Upper lobe of right lung (tissue), 1 donor: ENCODE data around the gene MMP20. TPM values are rescaled to one million over a fixed set of nuclear protein-coding genes. Genes with fewer than 3 reads are reported as not detected.

Experiments
- ATAC-seq: fragments of 200-7000 bp; cut with Tn5 transposase; one replicate; pipeline ENCODE4 v1.9.1; 2020; ENCODE audit warnings: mild to moderate bottlenecking, moderate library complexity
- DNase-seq: peaks from one replicate; pipeline ENCODE4 v3.0.0-alpha.2; 2020
- H3K27ac ChIP-seq: fragments of 200-600 bp; one replicate; pipeline ENCODE4 v1.8.0; 2022
- H3K27me3 ChIP-seq: fragments of 200-600 bp; one replicate; pipeline ENCODE4 v1.8.0; 2022; ENCODE audit warnings: mild to moderate bottlenecking
- H3K36me3 ChIP-seq: fragments of 200-600 bp; one replicate; pipeline ENCODE4 v1.8.0; 2022
- H3K4me1 ChIP-seq: fragments of 200-600 bp; one replicate; pipeline ENCODE4 v1.8.0; 2022
- H3K4me3 ChIP-seq: fragments of 200-600 bp; one replicate; pipeline ENCODE4 v1.8.0; 2022; ENCODE audit warnings: mild to moderate bottlenecking
- H3K9me3 ChIP-seq: fragments of 200-600 bp; one replicate; pipeline ENCODE4 v1.8.0; 2022
- CTCF ChIP-seq: fragments of 200-600 bp; IDR thresholded peaks from one replicate; pipeline ENCODE4 v1.8.0; 2022; ENCODE audit warnings: antibody characterized with exemption
- intact Hi-C: fragments of 100-400 bp; cut with DNase I; formaldehyde crosslinking; loops from one replicate; pipeline ENCODE4 v1.11.0; 2022
- total RNA-seq: library from RNA; stranded (reverse); fragmentation: NEBNext Ultra II Directional; extraction: Animal tissue kit (Norgen Biotek cat#: 25700); gene quantifications from one replicate; pipeline ENCODE4 v1.2.1, GENCODE V29; 2021
- donor health status: DM: no; HTN: yes; CAD: no; lungs with severe emphysema.

MMP20 gene
- total RNA-seq, 1 donor from 2014 or later: not detected

GRCh38 chr11:102661040-102661439, 35.9 kb upstream of the MMP20 start:
- Histone ChIP-seq H3K9me3 (no peaks in the 10 kb centered on the region), H3K4me1 (no peaks in the 10 kb centered on the region), H3K27ac (no peak overlapping the region), H3K36me3 (no peaks in the 10 kb centered on the region), H3K27me3 (no peaks in the 10 kb centered on the region), H3K4me3 (no peak overlapping the region)
- intact Hi-C loops: no loop called here
- no peak for TF ChIP-seq CTCF
- DNase-seq (no peak), ATAC-seq (no peak)

GRCh38 chr11:102656528-102656927, 31.4 kb upstream of the MMP20 start:
- Histone ChIP-seq H3K27me3 (no peaks in the 10 kb centered on the region), H3K27ac (no peak overlapping the region), H3K4me3 (no peak overlapping the region), H3K4me1 (no peaks in the 10 kb centered on the region), H3K9me3 (no peaks in the 10 kb centered on the region), H3K36me3 (no peaks in the 10 kb centered on the region)
- DNase-seq (no peak), ATAC-seq (no peak)
- no peak for TF ChIP-seq CTCF
- intact Hi-C loops: no loop called here

GRCh38 chr11:102655547-102655946, 30.4 kb upstream of the MMP20 start:
- no peak overlapping the region for H3K27ac ChIP-seq

GRCh38 chr11:102654761-102655160, 29.6 kb upstream of the MMP20 start:
- Histone ChIP-seq H3K36me3 (no peaks in the 10 kb centered on the region), H3K27ac (no peak overlapping the region), H3K4me1 (no peaks in the 10 kb centered on the region), H3K4me3 (no peak overlapping the region), H3K9me3 (no peaks in the 10 kb centered on the region), H3K27me3 (no peaks in the 10 kb centered on the region)
- intact Hi-C loops: no loop called here
- DNase-seq (no peak), ATAC-seq (no peak)
- no peak for TF ChIP-seq CTCF

More at GRCh38 chr11:102655547-102655946, 30.4 kb upstream of the MMP20 start:
- Histone ChIP-seq H3K9me3 (no peaks in the 10 kb centered on the region), H3K4me1 (no peaks in the 10 kb centered on the region), H3K36me3 (no peaks in the 10 kb centered on the region), H3K4me3 (no peak overlapping the region), H3K27me3 (no peaks in the 10 kb centered on the region)
- ATAC-seq (no peak), DNase-seq (no peak)
- intact Hi-C loops: no loop called here
- TF ChIP-seq CTCF: no peak

GRCh38 chr11:102653744-102654291, 28.7 kb upstream of the MMP20 start:
- Histone ChIP-seq H3K27me3 (no peaks in the 10 kb centered on the region), H3K9me3 (no peaks in the 10 kb centered on the region), H3K36me3 (no peaks in the 10 kb centered on the region), H3K4me1 (no peaks in the 10 kb centered on the region), H3K4me3 (no peak overlapping the region), H3K27ac (no peak overlapping the region)
- intact Hi-C loops: no loop called here
- no peak for DNase-seq
- ATAC-seq: no peak
- TF ChIP-seq CTCF: no peak

GRCh38 chr11:102647430-102647829, 22.3 kb upstream of the MMP20 start:
- Histone ChIP-seq H3K4me3 (no peak overlapping the region), H3K9me3 (no peaks in the 10 kb centered on the region), H3K4me1 (no peaks in the 10 kb centered on the region), H3K27me3 (no peaks in the 10 kb centered on the region), H3K27ac (no peak overlapping the region), H3K36me3 (no peaks in the 10 kb centered on the region)
- ATAC-seq (no peak), DNase-seq (no peak)
- intact Hi-C loops: no loop called here
- no peak for TF ChIP-seq CTCF
